ENCODE results near the gene PCSK4. TPM values are rescaled to one million over a fixed set of nuclear protein-coding genes. Genes with fewer than 3 reads are reported as not detected.

Gene PCSK4
- total and polyA plus RNA-seq, 9 of the 15 experiments (the other 6 are each of a cell fraction or from before 2014, with no cell fraction given), result 0.01 to 9.1 (median 2.1) TPM; not detected in 1

- no peak for TF ChIP-seq ZNF518B (CRISPR knock-in tag; IDR thresholded peaks at IDR 0.05)
- TF ChIP-seq ADNP (tag; IDR thresholded peaks at IDR 0.05), result no peak
- TF ChIP-seq ZNF583 (CRISPR knock-in tag; IDR thresholded peaks at IDR 0.05), result no peak
- TF ChIP-seq IRF1 (CRISPR knock-in tag; IDR thresholded peaks at IDR 0.05; ENCODE audit: borderline replicate concordance), result no peak
- TF ChIP-seq RBM15 (IDR thresholded peaks at IDR 0.05; ENCODE audit: insufficient read depth, low read length), result no peak
- no peak for TF ChIP-seq ZNF407 (IDR thresholded peaks at IDR 0.05; ENCODE audit: low read depth)
- no peak for TF ChIP-seq SRSF9 (IDR thresholded peaks at IDR 0.05; ENCODE audit: borderline replicate concordance, low read depth, low read length)
- TF ChIP-seq KDM1A (IDR thresholded peaks at IDR 0.05), result no peak
- TF ChIP-seq MCM7 (IDR thresholded peaks at IDR 0.05), result no peak
- no peak for TF ChIP-seq NCOA4 (IDR thresholded peaks at IDR 0.05; ENCODE audit: partially characterized antibody)
- no peak for TF ChIP-seq POU5F1 (IDR thresholded peaks at IDR 0.05; ENCODE audit: borderline replicate concordance, low read depth, low read length, partially characterized antibody)
- no peak for TF ChIP-seq HNRNPUL1 (IDR thresholded peaks at IDR 0.05; ENCODE audit: low read length)
- no peak for TF ChIP-seq ZFP30 (CRISPR knock-in tag; IDR thresholded peaks at IDR 0.05; ENCODE audit: borderline replicate concordance)
These were observed at the start of gene PCSK4 (continued) for GRCh38 chr19:1490311-1491113.
